Endodermal cell (in vitro differentiated cells): ENCODE measurements around the gene ZNF431. TPM values are rescaled to one million over a fixed set of nuclear protein-coding genes. Genes with fewer than 3 reads are reported as not detected.
"Not testable (repeated sequence)": the region's sequence is repeated elsewhere in the genome, so short reads cannot be mapped to it uniquely, and the experiment has no call there.

ENCODE experiments used
- DNase-seq: peaks from one replicate; pipeline ENCODE4 v3.0.0-alpha.2; 2017
- H3K27ac ChIP-seq: 2 replicates; pipeline ENCODE4 v1.5.1; 2013; ENCODE audit warnings: mild to moderate bottlenecking, low read depth, low read length, moderate library complexity
- H3K27me3 ChIP-seq: 2 replicates; pipeline ENCODE4 v1.6.1; 2013; ENCODE audit warnings: mild to moderate bottlenecking, low read length, moderate library complexity; ENCODE audit not compliant: insufficient read depth, control insufficient read depth, poor library complexity, severe bottlenecking
- H3K36me3 ChIP-seq: 2 replicates; pipeline ENCODE4 v1.7.0; 2013; ENCODE audit warnings: mild to moderate bottlenecking, low read length, moderate library complexity; ENCODE audit not compliant: control insufficient read depth, insufficient read depth
- H3K4me1 ChIP-seq: one replicate; pipeline ENCODE4 v1.7.0; 2013; ENCODE audit warnings: low read length; ENCODE audit not compliant: control insufficient read depth, insufficient read depth
- H3K4me3 ChIP-seq: 2 replicates; pipeline ENCODE4 v1.5.1; 2013; ENCODE audit warnings: mild to moderate bottlenecking, low read length, moderate library complexity
- H3K9ac ChIP-seq: 2 replicates; pipeline ENCODE4 v1.6.1; 2013; ENCODE audit warnings: mild to moderate bottlenecking, low read length, moderate library complexity; ENCODE audit not compliant: poor library complexity, severe bottlenecking; ENCODE audit errors: extremely low read depth
- H3K9me3 ChIP-seq: 2 replicates; pipeline ENCODE4 v1.6.1; 2013; ENCODE audit warnings: mild to moderate bottlenecking, low read length, moderate library complexity; ENCODE audit not compliant: control insufficient read depth
- H3K27ac Mint-ChIP-seq: 2 replicates; pipeline ENCODE4 v1.8.0; 2020; ENCODE audit warnings: mixed read lengths
- H3K27me3 Mint-ChIP-seq: 2 replicates; pipeline ENCODE4 v1.8.0; 2021; ENCODE audit warnings: mild to moderate bottlenecking, mixed read lengths; ENCODE audit not compliant: insufficient read depth
- H3K36me3 Mint-ChIP-seq: 2 replicates; pipeline ENCODE4 v1.8.0; 2020; ENCODE audit warnings: low read depth, mixed read lengths
- H3K4me1 Mint-ChIP-seq: 2 replicates; pipeline ENCODE4 v1.8.0; 2020; ENCODE audit warnings: mixed read lengths
- H3K4me3 Mint-ChIP-seq: 2 replicates; pipeline ENCODE4 v1.8.0; 2020; ENCODE audit warnings: mild to moderate bottlenecking, moderate library complexity, mixed read lengths
- H3K9me3 Mint-ChIP-seq: 2 replicates; pipeline ENCODE4 v1.8.0; 2020; ENCODE audit warnings: mild to moderate bottlenecking, mixed read lengths
- CTCF ChIP-seq: fragments of 200-600 bp; sonication (generic); conservative IDR thresholded peaks from 2 replicates; pipeline ENCODE4 v1.5.0; 2021; ENCODE audit warnings: antibody characterized with exemption, mild to moderate bottlenecking
- WGBS, 2 experiments: methylation state at CpG; one replicate each; pipeline versions ENCODE4 v1.1.5 to v1.1.7; 2013; ENCODE audit warnings: missing lambda C conversion rate in 2 of 2, mixed read lengths in 1 of 2; ENCODE audit not compliant: insufficient coverage in 1 of 2, insufficient read length in 1 of 2; 5-methylcytosine and 5-hydroxymethylcytosine counted together
- total RNA-seq, 2 donors: library from RNA; stranded (reverse); fragmentation: NEBNext Ultra II Directional in 1 of 2; extraction: Animal tissue kit (Norgen Biotek cat#: 25700) in 1 of 2; gene quantifications; 2 replicates in 1 of 2; 3 replicates in 1 of 2; pipeline ENCODE4 v1.2.1, GENCODE V29; 2021

Gene ZNF431
- total RNA-seq, 2 donors from 2014 or later, result 34.6 to 39.0 TPM

- Mint-ChIP-seq H3K4me1 (no peaks in the 10 kb centered on the region), H3K27ac (no peak overlapping the region), H3K27me3 (no peaks in the 10 kb centered on the region), H3K4me3 (no peak overlapping the region), H3K36me3 (no peaks in the 10 kb centered on the region), H3K9me3 (peaks cover 27% of the 10 kb centered on the region)
- Histone ChIP-seq H3K4me3 (no peak overlapping the region), H3K27me3 (no peaks in the 10 kb centered on the region), H3K9me3 (no peaks in the 10 kb centered on the region), H3K27ac (no peak overlapping the region), H3K36me3 (no peaks in the 10 kb centered on the region), H3K9ac (no peak overlapping the region), H3K4me1 (no peaks in the 10 kb centered on the region)
- no peak for DNase-seq
- TF ChIP-seq CTCF, result no peak
- WGBS, 2 experiments, result 94% methylated on average over 2 of the region's 2 CpGs
Measured at GRCh38 chr19:21134934-21135366, 6.9 kb upstream of the ZNF431 start.

- no peak overlapping the region for H3K4me3 Mint-ChIP-seq
- no peaks in the 10 kb centered on the region for H3K36me3 Mint-ChIP-seq
- no peak overlapping the region for H3K27ac ChIP-seq
- no peaks in the 10 kb centered on the region for H3K4me1 Mint-ChIP-seq
- no peaks in the 10 kb centered on the region for H3K36me3 ChIP-seq
- 79 to 86% methylated on average over 4 to 8 of the region's 8 CpGs for WGBS, 2 experiments
- H3K4me1 ChIP-seq, result no peaks in the 10 kb centered on the region
- no peak overlapping the region for H3K9ac ChIP-seq
- H3K27ac Mint-ChIP-seq, result no peak overlapping the region
- DNase-seq, result no peak
- H3K9me3 ChIP-seq, result no peaks in the 10 kb centered on the region
- H3K9me3 Mint-ChIP-seq, result peaks cover 22% of the 10 kb centered on the region
- no peaks in the 10 kb centered on the region for H3K27me3 ChIP-seq
- H3K27me3 Mint-ChIP-seq, result no peaks in the 10 kb centered on the region
- no peak for TF ChIP-seq CTCF
- no peak overlapping the region for H3K4me3 ChIP-seq
Measured at GRCh38 chr19:21135433-21135832, 6.4 kb upstream of the ZNF431 start.

- no peak overlapping the region for H3K9ac ChIP-seq
- Mint-ChIP-seq H3K4me1 (peaks cover 6% of the 10 kb centered on the region), H3K9me3 (peaks cover 18% of the 10 kb centered on the region), H3K27ac (no peak overlapping the region), H3K27me3 (no peaks in the 10 kb centered on the region), H3K4me3 (no peak overlapping the region), H3K36me3 (no peaks in the 10 kb centered on the region)
- no peak overlapping the region for H3K4me3 ChIP-seq
- H3K9me3 ChIP-seq, result no peaks in the 10 kb centered on the region
- H3K36me3 ChIP-seq, result peaks cover under 1% of the 10 kb centered on the region
- H3K27ac ChIP-seq, result no peak overlapping the region
- H3K27me3 ChIP-seq, result no peaks in the 10 kb centered on the region
- TF ChIP-seq CTCF, result no peak
- no peaks in the 10 kb centered on the region for H3K4me1 ChIP-seq
- DNase-seq, result no peak
Measured at GRCh38 chr19:21138130-21138529, 3.7 kb upstream of the ZNF431 start.

GRCh38 chr19:21141006-21141405 lies 834 bp upstream of the ZNF431 start:
- not testable (repeated sequence) for H3K27me3 Mint-ChIP-seq, DNase-seq, H3K4me3 ChIP-seq, H3K4me1 ChIP-seq, H3K27me3 ChIP-seq, H3K4me3 Mint-ChIP-seq, H3K27ac Mint-ChIP-seq, H3K27ac ChIP-seq, H3K9ac ChIP-seq
- peaks cover 20% of the 10 kb centered on the region for H3K9me3 Mint-ChIP-seq
- WGBS, 2 experiments, result 95 to 100% methylated on average over 1 of the region's 1 CpG
- peaks cover 29% of the 10 kb centered on the region for H3K36me3 Mint-ChIP-seq
- H3K9me3 ChIP-seq, result peaks cover 29% of the 10 kb centered on the region
- peaks cover 29% of the 10 kb centered on the region for H3K36me3 ChIP-seq
- peaks cover 11% of the 10 kb centered on the region for H3K4me1 Mint-ChIP-seq
